CD1c-positive myeloid dendritic cell (primary cell): ENCODE data around the gene HSDL1.

ENCODE experiments used
- DNase-seq: peaks from one replicate; pipeline ENCODE4 v3.0.0-alpha.2; 2016; ENCODE audit errors: extremely low spot score

Gene HSDL1

GRCh38 chr16:84144859-84145639, at the start of gene HSDL1, which contains the start of gene DNAAF1:
HSDL1 (minus strand) TSS chr16:84145177; CDS start chr16:84131321, 13,856 bp downstream.
DNAAF1 (plus strand) TSS chr16:84145308; CDS start chr16:84145441, 133 bp downstream.
- DNase-seq = peak; percentile 97

GRCh38 chr16:84194018-84194417, 49.0 kb upstream of the HSDL1 start:
- no peak for DNase-seq

- DNase-seq = no peak
These were observed 48.5 kb upstream of the HSDL1 start for GRCh38 chr16:84193480-84193879.

GRCh38 chr16:84191466-84191865, 46.5 kb upstream of the HSDL1 start:
- DNase-seq = no peak

- DNase-seq = no peak
These were observed 45.9 kb upstream of the HSDL1 start, which contains the start of gene ADAD2 for GRCh38 chr16:84190731-84191388. ADAD2 (plus strand) TSS chr16:84191157; CDS start chr16:84191231, 74 bp downstream.

GRCh38 chr16:84186685-84187437, 41.9 kb upstream of the HSDL1 start, which contains the start of gene TAF1C:
TAF1C (minus strand) TSS chr16:84187057; CDS start chr16:84184988, 2,069 bp downstream.
- DNase-seq = peak; percentile 99

- DNase-seq = no peak
These were observed 39.8 kb upstream of the HSDL1 start for GRCh38 chr16:84184775-84185174.

- no peak for DNase-seq
These were observed 39.1 kb upstream of the HSDL1 start for GRCh38 chr16:84183911-84184591.

- DNase-seq = no peak
These were observed 38.5 kb upstream of the HSDL1 start for GRCh38 chr16:84183572-84183875.

GRCh38 chr16:84182680-84183571, 37.9 kb upstream of the HSDL1 start:
- no peak for DNase-seq

GRCh38 chr16:84182104-84182503, 37.1 kb upstream of the HSDL1 start:
- DNase-seq = no peak

GRCh38 chr16:84181144-84181915, 36.4 kb upstream of the HSDL1 start:
- DNase-seq = no peak

- DNase-seq = no peak
These were observed 35.7 kb upstream of the HSDL1 start for GRCh38 chr16:84180519-84181140.

GRCh38 chr16:84179612-84180320, 34.8 kb upstream of the HSDL1 start:
- no peak for DNase-seq

GRCh38 chr16:84178892-84179611, 34.1 kb upstream of the HSDL1 start:
- no peak for DNase-seq

- DNase-seq = no peak
These were observed 33.3 kb upstream of the HSDL1 start for GRCh38 chr16:84178146-84178765.

GRCh38 chr16:84177741-84178073, 32.7 kb upstream of the HSDL1 start:
- DNase-seq = peak; percentile 6
